GM12892 (cell line): ENCODE measurements around the gene CFAP46.

Source experiments
- POLR2A ChIP-seq: IDR thresholded peaks from 2 replicates; pipeline ENCODE4 v1.6.1; 2011; ENCODE audit warnings: low read depth, low read length, control low read depth
- POLR2AphosphoS5 ChIP-seq: IDR thresholded peaks from 2 replicates; pipeline ENCODE4 v1.6.1; 2011; ENCODE audit warnings: low read depth, low read length, control low read depth
- TAF1 ChIP-seq: IDR thresholded peaks from 2 replicates; pipeline ENCODE4 v1.6.1; 2011; ENCODE audit warnings: low read depth, mild to moderate bottlenecking, control low read depth, low read length, borderline replicate concordance

DNA sequence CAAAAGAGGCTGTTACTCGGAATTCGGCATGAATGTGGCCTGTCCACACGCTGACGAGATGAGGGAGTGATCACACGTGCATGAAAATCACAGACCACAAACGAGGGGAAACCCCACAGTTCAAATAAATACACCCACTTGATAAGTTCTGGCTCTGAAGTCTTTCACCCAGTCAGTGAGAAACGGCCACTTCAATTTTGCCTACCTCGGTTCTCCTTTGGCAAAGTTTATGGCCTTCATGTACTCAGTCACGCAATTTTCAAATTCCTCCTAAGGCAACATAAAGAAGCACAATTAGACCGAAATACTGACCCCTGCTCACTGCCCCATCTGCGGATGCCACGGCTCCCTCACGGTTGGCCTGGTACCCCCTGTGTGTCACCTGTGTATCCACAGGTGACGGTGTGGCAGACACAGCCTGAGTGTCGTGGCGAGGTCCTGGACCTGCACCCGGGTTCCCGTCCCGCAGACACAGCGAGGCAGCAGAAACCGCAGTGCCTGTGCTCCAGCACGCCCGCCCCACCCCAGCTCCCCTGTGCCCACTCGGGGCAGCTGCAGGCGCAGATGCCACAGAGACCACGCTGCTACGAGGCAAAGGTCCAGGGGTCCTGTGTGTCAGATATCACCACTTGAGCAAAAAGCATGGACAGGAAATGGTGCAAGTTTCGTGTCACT lies 1.4 kb downstream of the CFAP46 start:
- TF ChIP-seq POLR2AphosphoS5 (no peak), TAF1 (no peak), POLR2A (no peak)
